PC-9 (cell line): ENCODE measurements around the gene MED22.

Experiments used
- EZH2 ChIP-seq: fragments of 200-600 bp; sonication (generic); IDR thresholded peaks from 2 replicates; pipeline ENCODE4 v1.8.0; 2017; ENCODE audit warnings: antibody characterized with exemption, low read depth
- TF ChIP-seq, protein P1 (sequence below): fragments of 200-600 bp; sonication (generic); conservative IDR thresholded peaks from 2 replicates; pipeline ENCODE4 v1.6.1; 2017; ENCODE audit warnings: mixed run types, antibody characterized with exemption, mild to moderate bottlenecking, moderate library complexity

DNA sequence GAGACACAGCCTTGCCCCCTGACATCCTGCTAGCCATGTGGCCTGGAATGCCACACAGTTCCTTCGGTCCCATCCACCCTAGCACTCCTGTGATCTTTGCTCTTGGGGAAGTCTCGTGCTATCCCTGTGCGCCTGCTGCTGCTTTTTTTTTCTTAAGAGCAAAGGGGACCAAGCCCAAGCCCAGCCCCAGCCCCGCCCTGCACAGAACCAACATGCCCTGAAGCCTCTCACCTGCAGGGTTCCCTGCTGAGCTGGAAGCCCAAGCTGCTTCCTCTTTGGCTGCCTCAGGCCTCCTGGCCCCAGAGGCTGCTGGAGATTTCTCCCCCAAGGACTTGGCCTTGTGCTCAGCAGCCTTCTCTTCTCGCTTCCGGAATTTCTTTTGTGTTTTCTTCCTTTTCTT, 13.8 kb downstream of the MED22 start:
- TF ChIP-seq, protein P1, sequence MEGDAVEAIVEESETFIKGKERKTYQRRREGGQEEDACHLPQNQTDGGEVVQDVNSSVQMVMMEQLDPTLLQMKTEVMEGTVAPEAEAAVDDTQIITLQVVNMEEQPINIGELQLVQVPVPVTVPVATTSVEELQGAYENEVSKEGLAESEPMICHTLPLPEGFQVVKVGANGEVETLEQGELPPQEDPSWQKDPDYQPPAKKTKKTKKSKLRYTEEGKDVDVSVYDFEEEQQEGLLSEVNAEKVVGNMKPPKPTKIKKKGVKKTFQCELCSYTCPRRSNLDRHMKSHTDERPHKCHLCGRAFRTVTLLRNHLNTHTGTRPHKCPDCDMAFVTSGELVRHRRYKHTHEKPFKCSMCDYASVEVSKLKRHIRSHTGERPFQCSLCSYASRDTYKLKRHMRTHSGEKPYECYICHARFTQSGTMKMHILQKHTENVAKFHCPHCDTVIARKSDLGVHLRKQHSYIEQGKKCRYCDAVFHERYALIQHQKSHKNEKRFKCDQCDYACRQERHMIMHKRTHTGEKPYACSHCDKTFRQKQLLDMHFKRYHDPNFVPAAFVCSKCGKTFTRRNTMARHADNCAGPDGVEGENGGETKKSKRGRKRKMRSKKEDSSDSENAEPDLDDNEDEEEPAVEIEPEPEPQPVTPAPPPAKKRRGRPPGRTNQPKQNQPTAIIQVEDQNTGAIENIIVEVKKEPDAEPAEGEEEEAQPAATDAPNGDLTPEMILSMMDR, result no peak
- TF ChIP-seq EZH2, result no peak
